HepG2 (cell line): ENCODE data around the gene IQCC. TPM values are rescaled to one million over a fixed set of nuclear protein-coding genes. Genes with fewer than 3 reads are reported as not detected.
A peak's percentile ranks its signal among the peaks of the same experiment; 100 is the strongest.

ENCODE experiments used
- BRD4 ChIP-seq: sonication (generic); formaldehyde crosslinking; IDR thresholded peaks from 2 replicates; pipeline ENCODE4 v1.4.0; 2020; ENCODE audit warnings: missing genetic modification reagents
- CHCHD3 ChIP-seq: sonication (generic); formaldehyde crosslinking; IDR thresholded peaks from 2 replicates; pipeline ENCODE4 v1.8.0; 2022; ENCODE audit warnings: mild to moderate bottlenecking, missing genetic modification reagents, moderate library complexity
- FOSL2 ChIP-seq: sonication (generic); formaldehyde crosslinking; IDR thresholded peaks from 2 replicates; pipeline ENCODE4 v1.4.0; 2020; ENCODE audit warnings: missing genetic modification reagents
- KDM6A ChIP-seq: IDR thresholded peaks from 2 replicates; pipeline ENCODE4 v1.6.1; 2016; ENCODE audit warnings: low read depth
- KLF16 ChIP-seq, 2 experiments: sonication (generic) in 1 of 2; formaldehyde crosslinking in 1 of 2; IDR thresholded peaks; 2 replicates each; pipeline versions ENCODE4 v1.6.1 to v1.8.0; 2016 to 2023; ENCODE audit warnings: missing genetic modification reagents in 2 of 2, missing compliant biosample characterization in 1 of 2
- MED1 ChIP-seq: sonication (generic); formaldehyde crosslinking; IDR thresholded peaks from 2 replicates; pipeline ENCODE4 v1.4.0; 2020; ENCODE audit warnings: missing genetic modification reagents
- RARA ChIP-seq: IDR thresholded peaks from 2 replicates; pipeline ENCODE4 v1.6.1; 2016; ENCODE audit warnings: missing genetic modification reagents, missing compliant biosample characterization
- RFX3 ChIP-seq: IDR thresholded peaks from 2 replicates; pipeline ENCODE4 v1.6.1; 2016; ENCODE audit warnings: missing biosample characterization, missing genetic modification reagents
- RFXANK ChIP-seq: IDR thresholded peaks from 2 replicates; pipeline ENCODE4 v1.6.1; 2016
- RNF2 ChIP-seq: fragments of 450-650 bp; conservative IDR thresholded peaks from 2 replicates; pipeline ENCODE4 v1.6.1; 2016; ENCODE audit warnings: low read depth
- SMARCC2 ChIP-seq: fragments of 450-650 bp; IDR thresholded peaks from 2 replicates; pipeline ENCODE4 v1.6.1; 2017; ENCODE audit warnings: antibody characterized with exemption, mild to moderate bottlenecking
- SRF ChIP-seq: IDR thresholded peaks from 2 replicates; pipeline ENCODE4 v1.6.1; 2011; ENCODE audit warnings: mild to moderate bottlenecking, low read depth, low read length, moderate library complexity
- ZBTB1 ChIP-seq: sonication (generic); formaldehyde crosslinking; IDR thresholded peaks from 2 replicates; pipeline ENCODE4 v1.4.0; 2020; ENCODE audit warnings: missing genetic modification reagents, borderline replicate concordance
- ZFP36L2 ChIP-seq: sonication (generic); formaldehyde crosslinking; IDR thresholded peaks from 2 replicates; pipeline ENCODE4 v1.4.0; 2020; ENCODE audit warnings: missing genetic modification reagents
- ZMYM2 ChIP-seq: sonication (generic); formaldehyde crosslinking; IDR thresholded peaks from 2 replicates; pipeline ENCODE4 v1.8.0; 2022; ENCODE audit warnings: mild to moderate bottlenecking, missing genetic modification reagents
- ZNF317 ChIP-seq: sonication (generic); formaldehyde crosslinking; IDR thresholded peaks from 2 replicates; pipeline ENCODE4 v1.5.0; 2020; ENCODE audit warnings: mild to moderate bottlenecking, missing genetic modification reagents
- ZNF556 ChIP-seq: sonication (generic); formaldehyde crosslinking; IDR thresholded peaks from 2 replicates; pipeline ENCODE4 v1.4.0; 2020; ENCODE audit warnings: mild to moderate bottlenecking, missing genetic modification reagents, borderline replicate concordance
- polyA plus RNA-seq, 8 experiments: library from polyadenylated mRNA; depleted of rRNA in 3 of 8; stranded (reverse) in 7 of 8; unstranded in 1 of 8; fragments of >200 nt; fragmentation: Illumina TruSeq in 4 of 8; extraction: Trizol in 4 of 8; gene quantifications; 2 replicates each; pipeline versions ENCODE4 v1.2.1 to v1.2.3, GENCODE V29; 2011 to 2016; ENCODE audit warnings: low read depth in 4 of 8, missing spikeins in 1 of 8, mixed read lengths in 1 of 8; ENCODE audit not compliant: insufficient read depth in 1 of 8
- total RNA-seq, 5 experiments: library from RNA; depleted of rRNA; stranded (reverse); fragments of >200 nt; fragmentation: Illumina TruSeq; extraction: Trizol; gene quantifications; 2 replicates each; pipeline ENCODE4 v1.2.3, GENCODE V29; 2016; ENCODE audit warnings: low read depth in 1 of 5
- TF ChIP-seq, protein P1 (sequence below): sonication (generic); formaldehyde crosslinking; IDR thresholded peaks from 2 replicates; pipeline ENCODE4 v1.4.0; 2020; ENCODE audit warnings: missing genetic modification reagents
- TF ChIP-seq, protein P2 (sequence below): sonication (generic); formaldehyde crosslinking; IDR thresholded peaks from 2 replicates; pipeline ENCODE4 v1.8.1; 2023; ENCODE audit warnings: mild to moderate bottlenecking, inconsistent platforms, moderate library complexity, missing genetic modification reagents, borderline replicate concordance
- TF ChIP-seq, protein P3 (sequence below): sonication (generic); formaldehyde crosslinking; IDR thresholded peaks from 2 replicates; pipeline ENCODE4 v1.4.0; 2020; ENCODE audit warnings: missing genetic modification reagents, mild to moderate bottlenecking, borderline replicate concordance
- TF ChIP-seq, protein P4 (sequence below): sonication (generic); formaldehyde crosslinking; IDR thresholded peaks from 2 replicates; pipeline ENCODE4 v1.8.1; 2023; ENCODE audit warnings: missing genetic modification reagents, mild to moderate bottlenecking, borderline replicate concordance

Gene IQCC
- total and polyA plus RNA-seq, 2 of the 13 experiments (the other 11 are each of a cell fraction or from before 2014, with no cell fraction given): 1.7 to 3.0 TPM

DNA sequence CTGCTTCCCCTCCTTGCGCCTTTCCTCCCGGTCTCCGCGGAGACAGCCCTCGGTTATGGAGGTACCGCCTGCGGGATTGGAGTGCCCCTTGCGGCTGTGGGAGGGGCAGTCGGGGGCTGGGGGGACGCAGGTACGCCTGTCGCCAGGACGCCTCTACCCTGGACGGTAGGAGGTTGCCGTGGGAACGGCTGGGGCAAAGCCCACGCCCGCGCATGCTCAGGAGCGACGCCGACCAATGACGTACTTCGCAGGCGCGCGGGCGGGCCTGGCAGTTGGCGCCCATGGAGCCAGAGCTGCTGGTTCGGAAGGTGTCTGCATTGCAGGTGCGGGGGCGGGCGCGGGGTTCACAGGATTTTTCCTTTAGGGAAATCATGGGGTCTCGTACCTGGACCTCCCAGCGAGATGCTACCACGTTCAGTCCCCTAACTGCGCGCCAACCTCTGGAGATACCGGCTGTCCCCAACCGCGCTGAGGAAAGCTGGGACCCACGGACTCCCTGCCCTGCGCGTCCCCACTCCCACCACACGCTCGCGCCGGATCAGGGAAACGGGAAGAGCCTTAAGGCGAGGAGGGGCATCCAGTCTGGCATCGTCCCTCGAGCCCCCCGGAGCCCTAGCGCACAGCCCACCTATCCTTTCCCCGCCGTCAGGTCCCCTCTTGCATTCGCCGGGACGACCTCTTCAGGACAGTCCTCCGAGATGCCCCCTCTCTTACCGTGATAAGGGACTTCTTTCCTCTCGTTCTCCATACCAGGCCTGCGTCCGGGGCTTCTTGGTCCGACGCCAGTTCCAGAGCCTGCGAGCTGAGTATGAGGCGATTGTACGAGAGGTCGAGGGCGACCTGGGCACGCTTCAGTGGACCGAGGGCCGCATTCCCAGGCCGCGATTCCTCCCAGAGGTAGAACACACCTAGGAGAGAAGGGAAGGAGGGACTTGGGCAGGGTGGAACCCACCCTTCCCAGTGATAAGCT is at the start of gene IQCC (continued):
- TF ChIP-seq, protein P1, sequence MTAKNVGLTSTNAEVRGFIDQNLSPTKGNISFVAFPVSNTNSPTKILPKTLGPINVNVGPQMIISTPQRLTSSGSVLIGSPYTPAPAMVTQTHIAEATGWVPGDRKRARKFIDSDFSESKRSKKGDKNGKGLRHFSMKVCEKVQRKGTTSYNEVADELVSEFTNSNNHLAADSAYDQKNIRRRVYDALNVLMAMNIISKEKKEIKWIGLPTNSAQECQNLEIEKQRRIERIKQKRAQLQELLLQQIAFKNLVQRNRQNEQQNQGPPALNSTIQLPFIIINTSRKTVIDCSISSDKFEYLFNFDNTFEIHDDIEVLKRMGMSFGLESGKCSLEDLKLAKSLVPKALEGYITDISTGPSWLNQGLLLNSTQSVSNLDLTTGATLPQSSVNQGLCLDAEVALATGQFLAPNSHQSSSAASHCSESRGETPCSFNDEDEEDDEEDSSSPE (CRISPR knock-in tag): peak; percentile 90
- TF ChIP-seq KDM6A (CRISPR knock-in tag): no peak
- TF ChIP-seq MED1 (CRISPR knock-in tag): no peak
- no peak; the same call in 1 of the 2 replicates for TF ChIP-seq BRD4
- TF ChIP-seq, protein P2, sequence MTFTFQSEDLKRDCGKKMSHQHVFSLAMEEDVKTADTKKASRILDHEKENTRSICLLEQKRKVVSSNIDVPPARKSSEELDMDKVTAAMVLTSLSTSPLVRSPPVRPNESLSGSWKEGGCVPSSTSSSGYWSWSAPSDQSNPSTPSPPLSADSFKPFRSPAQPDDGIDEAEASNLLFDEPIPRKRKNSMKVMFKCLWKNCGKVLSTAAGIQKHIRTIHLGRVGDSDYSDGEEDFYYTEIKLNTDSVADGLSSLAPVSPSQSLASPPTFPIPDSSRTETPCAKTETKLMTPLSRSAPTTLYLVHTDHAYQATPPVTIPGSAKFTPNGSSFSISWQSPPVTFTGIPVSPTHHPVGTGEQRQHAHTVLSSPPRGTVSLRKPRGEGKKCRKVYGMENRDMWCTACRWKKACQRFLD (CRISPR knock-in tag): 0 out of 2 replicates have a peak, but pooled peaks have one; percentile 20
- TF ChIP-seq ZFP36L2 (CRISPR knock-in tag): no peak
- TF ChIP-seq, protein P3, sequence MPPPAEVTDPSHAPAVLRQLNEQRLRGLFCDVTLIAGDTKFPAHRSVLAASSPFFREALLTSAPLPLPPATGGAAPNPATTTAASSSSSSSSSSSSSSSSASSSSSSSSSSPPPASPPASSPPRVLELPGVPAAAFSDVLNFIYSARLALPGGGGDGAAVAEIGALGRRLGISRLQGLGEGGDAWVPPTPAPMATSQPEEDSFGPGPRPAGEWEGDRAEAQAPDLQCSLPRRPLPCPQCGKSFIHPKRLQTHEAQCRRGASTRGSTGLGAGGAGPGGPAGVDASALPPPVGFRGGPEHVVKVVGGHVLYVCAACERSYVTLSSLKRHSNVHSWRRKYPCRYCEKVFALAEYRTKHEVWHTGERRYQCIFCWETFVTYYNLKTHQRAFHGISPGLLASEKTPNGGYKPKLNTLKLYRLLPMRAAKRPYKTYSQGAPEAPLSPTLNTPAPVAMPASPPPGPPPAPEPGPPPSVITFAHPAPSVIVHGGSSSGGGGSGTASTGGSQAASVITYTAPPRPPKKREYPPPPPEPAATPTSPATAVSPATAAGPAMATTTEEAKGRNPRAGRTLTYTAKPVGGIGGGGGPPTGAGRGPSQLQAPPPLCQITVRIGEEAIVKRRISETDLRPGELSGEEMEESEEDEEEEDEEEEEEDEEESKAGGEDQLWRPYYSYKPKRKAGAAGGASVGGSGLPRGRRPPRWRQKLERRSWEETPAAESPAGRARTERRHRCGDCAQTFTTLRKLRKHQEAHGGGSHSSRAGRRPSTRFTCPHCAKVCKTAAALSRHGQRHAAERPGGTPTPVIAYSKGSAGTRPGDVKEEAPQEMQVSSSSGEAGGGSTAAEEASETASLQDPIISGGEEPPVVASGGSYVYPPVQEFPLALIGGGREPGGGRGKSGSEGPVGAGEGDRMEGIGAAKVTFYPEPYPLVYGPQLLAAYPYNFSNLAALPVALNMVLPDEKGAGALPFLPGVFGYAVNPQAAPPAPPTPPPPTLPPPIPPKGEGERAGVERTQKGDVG (CRISPR knock-in tag): no peak
- TF ChIP-seq ZMYM2: no peak
- TF ChIP-seq RNF2: no peak
- TF ChIP-seq SMARCC2: no peak
- TF ChIP-seq KLF16 (CRISPR knock-in tag; IDR thresholded peaks at IDR 0.05): peak in 1 of 2 experiments; percentile 45; a peak in 1 of 4 replicates
- 0 out of 2 replicates have a peak, but pooled peaks have one; percentile 27 for TF ChIP-seq ZNF556 (CRISPR knock-in tag)
- TF ChIP-seq RFXANK (CRISPR knock-in tag): no peak
- TF ChIP-seq FOSL2 (CRISPR knock-in tag): peak; percentile 27
- TF ChIP-seq ZBTB1 (CRISPR knock-in tag): no peak
- no peak for TF ChIP-seq RARA (CRISPR knock-in tag)
- peak; percentile 87; the same call in 1 of the 2 replicates for TF ChIP-seq CHCHD3 (CRISPR knock-in tag)
- TF ChIP-seq, protein P4, sequence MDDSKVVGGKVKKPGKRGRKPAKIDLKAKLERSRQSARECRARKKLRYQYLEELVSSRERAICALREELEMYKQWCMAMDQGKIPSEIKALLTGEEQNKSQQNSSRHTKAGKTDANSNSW: no peak
- TF ChIP-seq SRF: no peak
- peak; percentile 95 for TF ChIP-seq RFX3
- TF ChIP-seq ZNF317 (CRISPR knock-in tag): no peak
